Hematopoietic multipotent progenitor cell treated with erythropoietin and hydrocortisone succinate and interleukin-3 and kit ligand, for 6 days (in vitro differentiated cells): ENCODE measurements around the gene TBC1D22A.
"Not testable (repeated sequence)": the region's sequence is repeated elsewhere in the genome, so short reads cannot be mapped to it uniquely, and the experiment has no call there.

Experiments
- DNase-seq: peaks from one replicate; pipeline ENCODE4 v3.0.0-alpha.2; 2015

Gene TBC1D22A

DNA sequence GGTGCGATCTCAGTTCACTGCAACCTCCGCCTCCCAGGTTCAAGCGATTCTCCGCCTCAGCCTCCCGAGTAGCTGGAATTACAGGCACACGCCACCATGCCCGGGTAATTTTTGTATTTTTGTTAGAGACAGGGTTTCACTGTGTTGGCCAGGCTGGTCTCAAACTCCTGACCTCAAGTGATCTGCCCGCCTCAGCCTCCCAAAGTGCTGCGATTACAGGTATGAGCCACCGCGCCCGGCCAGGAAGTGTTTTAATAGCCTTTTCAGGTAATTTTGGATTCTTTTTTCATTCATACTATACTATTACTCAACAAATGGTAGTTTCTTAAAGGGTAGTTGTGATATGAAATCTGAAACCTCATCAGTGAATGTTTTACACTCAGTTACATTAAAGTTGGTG lies 216.2 kb downstream of the TBC1D22A start:
- DNase-seq: not testable (repeated sequence)

DNA sequence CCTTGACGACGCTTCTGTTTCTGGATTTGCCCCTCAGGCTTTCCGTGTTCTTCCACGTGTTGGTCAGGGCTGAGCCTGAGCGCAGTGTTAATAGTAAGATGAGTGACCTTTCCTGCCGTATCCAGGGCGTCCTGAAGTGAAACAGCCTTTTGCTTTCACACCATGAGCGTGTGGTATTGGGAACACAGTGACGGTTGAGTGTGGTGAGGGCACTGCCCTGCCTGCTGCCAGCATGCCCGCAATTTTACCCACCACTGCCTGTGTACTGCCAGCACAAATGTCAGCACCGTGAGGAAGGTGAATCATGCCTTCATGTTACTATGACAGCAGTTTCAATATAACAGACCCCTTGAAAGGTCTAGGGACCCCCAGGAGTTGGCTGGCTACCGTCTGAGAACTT lies 217.1 kb downstream of the TBC1D22A start:
- DNase-seq: no peak

DNA sequence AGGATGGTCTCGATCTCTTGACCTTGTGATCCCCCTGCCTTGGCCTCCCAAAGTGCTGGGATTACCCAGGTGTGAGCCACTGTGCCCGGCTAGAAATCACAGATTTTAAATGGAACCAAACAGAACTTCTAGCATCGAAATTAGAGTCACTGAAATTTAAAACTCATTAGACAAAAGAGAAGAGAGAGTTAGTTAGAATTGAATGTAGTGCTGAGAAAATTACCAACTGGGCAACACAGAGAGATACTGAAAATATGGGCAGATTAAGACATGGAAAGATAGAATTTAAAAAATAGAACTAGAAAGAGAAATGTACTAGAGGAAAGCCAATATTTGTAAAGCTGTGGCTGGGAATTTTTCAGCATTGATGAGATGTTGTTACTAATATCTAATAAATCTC lies 217.9 kb downstream of the TBC1D22A start:
- no peak for DNase-seq

DNA sequence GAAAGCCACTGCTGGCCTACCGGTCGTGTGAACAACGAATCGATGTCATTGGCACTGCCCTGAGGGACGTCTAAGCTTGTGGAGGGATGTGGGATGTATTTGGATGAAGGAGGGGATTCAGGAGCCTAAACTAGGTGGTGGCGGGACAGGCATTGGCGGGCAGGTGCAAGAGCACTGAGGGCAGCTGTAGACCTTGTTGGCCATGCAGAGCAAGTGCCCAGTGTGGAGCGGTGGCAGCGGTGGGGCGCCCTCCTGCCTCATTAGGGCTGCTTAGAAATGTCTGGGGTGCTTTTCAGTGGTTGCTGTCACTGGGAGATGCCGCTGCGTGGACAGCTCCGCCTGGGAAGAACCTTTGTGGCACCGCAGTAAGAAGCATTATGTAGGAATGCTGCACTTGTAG lies 220.2 kb downstream of the TBC1D22A start:
- DNase-seq: no peak

DNA sequence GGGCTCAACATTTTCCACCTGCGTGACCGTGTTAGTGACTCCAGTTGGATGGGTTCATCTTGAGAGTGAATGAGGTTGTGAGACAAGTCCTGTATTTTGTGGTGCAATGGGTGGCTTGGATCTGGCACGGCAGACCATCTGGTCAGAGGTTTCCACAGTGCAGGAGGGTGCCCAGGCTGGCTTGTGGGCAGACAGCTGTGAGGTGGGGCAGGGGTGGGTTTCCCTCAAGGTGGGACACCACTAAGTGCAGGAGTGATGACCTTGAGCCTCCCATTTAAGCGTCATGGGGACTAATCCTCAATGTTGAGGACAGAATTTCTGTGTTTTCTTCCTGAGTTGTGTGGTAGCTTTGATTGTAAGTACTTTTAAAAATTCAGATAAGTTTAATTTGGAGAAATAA lies 220.6 kb downstream of the TBC1D22A start:
- no peak for DNase-seq

DNA sequence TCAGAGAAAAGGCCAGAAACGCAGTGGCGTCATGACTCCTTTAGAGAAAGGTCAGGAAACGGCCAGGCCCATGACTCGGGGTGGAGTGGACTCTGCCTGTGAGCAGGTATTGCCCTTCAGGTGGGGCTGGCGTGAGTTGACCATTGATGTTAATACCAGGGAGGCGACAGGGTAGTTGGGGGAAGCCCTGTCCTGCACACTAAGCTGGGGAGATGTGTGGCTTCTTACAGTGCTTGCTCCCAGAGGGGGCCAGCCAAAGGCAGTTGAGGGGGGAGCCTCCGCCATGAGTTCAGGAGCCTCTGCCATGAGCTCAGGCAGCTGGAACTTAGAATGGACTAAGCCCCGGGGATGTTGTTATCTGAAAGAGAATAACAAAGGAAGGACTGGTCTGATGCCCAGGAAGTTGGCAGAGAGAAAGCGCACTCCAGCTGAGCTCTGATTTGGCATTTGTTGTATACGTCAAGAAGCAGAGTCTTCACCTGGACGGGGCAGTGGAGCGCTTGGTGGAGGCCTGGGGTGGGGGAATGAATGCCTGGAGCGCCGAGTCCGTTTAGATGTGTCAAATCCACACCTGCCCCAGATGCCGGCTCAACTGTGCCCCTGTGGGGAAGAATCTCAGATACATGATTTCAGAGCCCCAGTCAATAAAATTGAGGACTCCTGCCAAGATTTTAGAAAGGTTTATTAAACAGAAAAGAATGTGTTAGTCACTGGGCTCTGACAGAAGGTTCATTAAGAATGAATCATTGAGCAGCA lies 222.5 kb downstream of the TBC1D22A start:
- DNase-seq: no peak

DNA sequence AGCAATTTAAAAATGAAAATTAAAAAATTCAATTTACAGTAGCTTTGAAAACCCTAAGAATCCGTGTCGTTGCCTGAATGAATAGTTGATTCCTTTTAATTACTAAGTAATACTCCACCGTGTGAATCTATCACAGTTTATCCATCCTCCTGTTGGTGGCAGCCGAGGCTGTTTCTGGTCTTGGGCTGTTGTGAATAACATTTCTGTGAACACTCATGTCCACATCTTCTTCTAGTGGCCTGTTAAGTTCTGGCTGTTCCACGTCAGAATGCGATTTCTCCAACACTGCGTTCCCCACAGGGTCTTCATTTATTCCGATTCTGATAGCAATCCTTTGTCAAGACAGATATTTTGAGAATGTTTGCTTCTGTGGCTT lies 223.0 kb downstream of the TBC1D22A start:
- DNase-seq: no peak

DNA sequence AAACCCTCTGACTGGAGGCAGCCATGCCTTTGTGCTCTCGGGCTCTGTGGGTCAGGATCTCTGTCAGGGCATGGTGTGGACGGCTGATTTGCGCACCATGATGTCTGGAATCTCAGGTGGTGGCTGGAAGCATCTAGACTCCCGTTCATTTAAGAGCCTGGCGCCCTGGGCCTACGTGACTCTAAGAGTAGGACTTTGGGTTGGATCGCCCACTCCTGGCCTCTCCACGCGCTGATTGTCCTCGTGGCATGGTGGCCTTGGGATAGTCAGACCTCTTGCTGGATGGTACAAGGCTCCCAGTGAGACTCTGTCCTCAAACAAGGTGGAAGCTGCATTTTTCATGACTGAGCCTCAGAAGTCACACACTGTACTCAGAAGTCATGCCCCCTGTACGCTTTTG lies 224.3 kb downstream of the TBC1D22A start:
- DNase-seq: no peak

DNA sequence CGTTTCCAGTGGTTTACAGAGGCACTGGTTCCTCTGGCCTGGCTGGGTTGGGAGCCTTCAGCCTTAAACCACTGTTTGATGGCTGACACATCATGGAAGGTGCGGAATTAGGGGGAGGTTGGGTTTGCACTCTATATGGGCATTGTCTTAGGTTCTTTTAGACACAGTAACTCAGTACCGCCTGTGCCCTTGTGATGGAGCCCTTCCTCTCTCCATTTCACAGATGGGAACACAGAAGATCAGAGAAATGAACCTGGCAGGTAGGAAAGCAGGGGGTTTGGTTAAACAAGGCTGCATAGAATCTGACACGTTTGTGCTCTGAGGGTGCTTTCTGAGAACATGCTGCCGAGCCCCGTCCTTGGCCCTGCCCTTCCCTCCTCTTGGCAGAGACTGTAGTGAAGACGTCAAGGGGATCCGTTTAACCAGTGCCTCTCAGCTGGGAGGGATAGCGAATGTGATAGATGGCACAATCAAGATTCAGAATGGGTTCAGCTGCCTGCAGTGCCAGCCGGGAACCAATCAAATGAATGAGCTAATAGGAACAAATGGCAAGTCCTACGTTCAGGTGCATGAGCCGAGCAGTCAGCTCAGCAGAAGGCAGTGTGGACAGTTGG lies 228.6 kb downstream of the TBC1D22A start:
- no peak for DNase-seq

DNA sequence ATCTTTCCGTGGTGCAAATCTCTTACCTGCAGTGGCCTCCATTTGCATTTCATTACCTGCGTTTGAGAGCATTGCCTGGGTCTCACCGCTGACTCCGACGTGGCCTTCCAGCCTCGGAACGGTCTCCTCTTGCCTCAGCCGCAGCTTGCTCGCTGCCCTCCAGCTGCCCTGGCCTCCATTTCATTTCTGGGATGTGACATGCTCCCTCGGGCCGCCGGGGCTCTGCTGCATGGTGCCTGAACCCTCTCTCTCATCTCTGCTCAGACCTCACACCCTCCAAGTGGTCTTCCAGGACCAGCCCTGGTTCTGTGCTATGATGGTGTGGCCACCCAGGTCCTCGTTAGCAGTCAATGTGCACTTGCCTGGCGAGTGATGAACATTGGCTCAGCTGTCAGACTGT lies 229.2 kb downstream of the TBC1D22A start:
- no peak for DNase-seq

DNA sequence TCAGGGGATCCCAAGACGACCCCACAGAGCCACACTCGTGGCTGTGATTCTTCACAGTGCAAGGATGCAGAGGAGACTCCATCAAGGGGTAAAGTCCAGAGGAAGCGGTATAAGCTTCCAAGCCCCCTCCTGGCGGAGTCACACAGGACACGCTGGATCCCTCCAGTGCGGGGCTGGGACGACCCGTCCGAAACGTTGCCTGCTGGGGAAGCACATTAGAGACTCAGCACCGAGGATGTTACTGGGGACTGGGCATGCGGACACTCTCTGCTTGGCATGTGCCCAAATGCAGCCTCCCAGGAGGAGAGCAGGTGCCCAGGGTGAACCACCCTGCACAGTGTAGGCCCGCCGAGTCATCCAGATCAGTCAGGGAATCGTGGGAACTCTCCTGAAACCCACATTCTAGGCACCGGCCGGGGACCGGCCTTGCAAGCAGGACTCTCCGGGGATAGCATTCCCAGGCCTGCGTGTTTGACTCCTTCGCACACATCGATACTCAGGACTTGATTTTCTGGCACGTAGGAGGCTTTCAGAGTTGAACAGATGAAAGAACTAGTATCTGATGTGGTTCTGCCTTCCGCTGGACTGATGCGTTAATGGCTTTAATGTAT lies 229.8 kb downstream of the TBC1D22A start:
- DNase-seq: no peak

DNA sequence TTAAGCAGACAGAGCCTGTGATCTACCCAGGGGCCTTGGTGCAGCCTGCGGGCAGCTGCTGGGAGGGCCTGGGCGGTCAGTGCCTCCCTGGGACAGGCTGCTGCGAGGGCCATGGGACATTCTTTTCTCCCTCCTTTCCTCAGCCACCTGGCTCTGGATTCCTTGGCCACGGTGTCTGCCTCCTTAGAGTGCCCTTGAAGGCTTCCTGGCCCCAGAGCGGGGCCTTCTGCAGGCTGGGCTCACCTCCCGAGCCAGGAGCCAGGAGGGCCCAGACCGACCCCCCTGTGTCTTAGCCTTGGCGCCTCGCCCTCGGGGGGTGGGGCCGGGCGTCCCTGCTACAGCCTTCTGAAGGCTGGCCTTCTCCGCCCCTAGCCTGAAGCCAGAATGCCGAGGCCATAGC lies 231.2 kb downstream of the TBC1D22A start:
- DNase-seq: no peak

DNA sequence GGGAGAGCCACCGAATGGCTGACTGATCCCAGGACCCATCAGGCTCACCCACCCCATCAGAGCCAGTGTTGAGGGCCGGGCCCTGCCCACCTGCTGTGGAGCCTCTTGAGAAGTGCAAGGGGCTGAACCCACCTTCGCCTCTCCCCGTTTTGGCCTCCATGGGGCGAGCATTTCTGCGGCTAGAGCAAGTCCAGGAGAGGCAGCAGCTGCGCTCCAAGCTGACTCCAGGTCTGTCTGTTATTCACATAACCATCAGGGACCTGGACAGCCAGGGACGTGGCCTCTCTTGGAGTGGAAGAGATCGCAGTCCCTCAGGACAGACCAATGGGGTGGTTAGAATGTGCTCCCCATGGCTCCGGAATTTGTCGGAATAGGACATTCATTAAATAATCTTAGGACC lies 231.8 kb downstream of the TBC1D22A start:
- no peak for DNase-seq

DNA sequence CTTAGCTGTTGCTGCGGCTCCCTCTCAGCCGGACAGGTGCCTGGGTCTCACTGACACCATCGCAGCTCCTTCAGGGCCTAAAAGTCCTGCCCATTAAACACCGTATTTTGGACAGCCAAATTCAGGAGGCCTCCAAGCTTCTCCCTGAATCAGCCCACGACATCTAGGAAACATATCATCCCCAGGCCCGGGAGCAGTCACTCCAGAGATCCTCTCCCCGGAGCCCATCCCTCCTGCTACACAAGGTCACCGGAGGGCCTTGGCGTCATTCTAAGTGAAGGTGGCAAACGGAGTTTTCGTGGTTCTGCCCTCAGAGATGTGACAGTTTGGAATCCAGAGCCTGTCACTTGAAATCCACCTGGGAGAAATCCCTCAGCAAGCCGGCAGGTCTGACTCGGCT lies 232.5 kb downstream of the TBC1D22A start:
- no peak for DNase-seq

DNA sequence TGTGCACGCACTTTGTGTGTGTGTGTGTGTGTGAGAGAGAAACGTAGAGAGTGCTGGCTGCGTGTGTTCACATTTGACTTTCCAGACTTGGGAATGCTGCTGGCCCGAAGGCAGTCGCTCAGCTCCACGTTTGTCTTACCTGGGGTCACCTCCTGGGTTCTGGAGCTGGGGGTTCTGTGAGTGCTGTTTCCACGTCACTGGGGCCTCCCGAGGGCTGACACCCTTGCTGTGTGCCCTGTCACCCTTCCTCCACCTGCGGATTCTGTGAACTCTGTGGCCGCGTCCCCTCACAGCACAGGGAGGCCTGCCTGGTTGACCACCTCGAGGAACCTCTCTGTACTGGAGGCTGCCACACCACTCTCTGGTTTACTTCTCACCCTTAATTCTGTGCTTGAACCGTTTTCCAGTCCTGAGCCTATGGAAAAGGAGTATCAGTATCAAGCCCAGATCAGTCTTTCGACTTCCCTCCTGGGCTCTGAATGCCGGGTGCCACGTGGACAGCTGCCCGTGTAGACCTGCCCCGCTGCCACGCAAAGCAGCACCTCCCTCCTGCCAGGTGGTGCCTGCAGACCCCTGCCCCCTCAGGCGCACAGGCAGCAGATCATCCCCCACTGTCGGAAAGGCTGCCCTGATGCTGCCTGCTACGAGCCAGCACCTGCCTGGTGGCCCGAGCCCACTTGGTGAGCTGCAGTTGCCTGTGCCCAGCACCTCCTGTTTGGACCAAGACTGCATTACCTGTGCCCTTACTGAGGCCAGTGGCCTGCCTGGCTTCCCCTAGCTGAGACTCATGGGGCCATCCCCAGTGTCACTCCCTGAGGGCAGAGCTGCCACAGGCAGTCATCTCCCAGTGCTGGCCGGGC lies 233.3 kb downstream of the TBC1D22A start:
- DNase-seq: no peak

DNA sequence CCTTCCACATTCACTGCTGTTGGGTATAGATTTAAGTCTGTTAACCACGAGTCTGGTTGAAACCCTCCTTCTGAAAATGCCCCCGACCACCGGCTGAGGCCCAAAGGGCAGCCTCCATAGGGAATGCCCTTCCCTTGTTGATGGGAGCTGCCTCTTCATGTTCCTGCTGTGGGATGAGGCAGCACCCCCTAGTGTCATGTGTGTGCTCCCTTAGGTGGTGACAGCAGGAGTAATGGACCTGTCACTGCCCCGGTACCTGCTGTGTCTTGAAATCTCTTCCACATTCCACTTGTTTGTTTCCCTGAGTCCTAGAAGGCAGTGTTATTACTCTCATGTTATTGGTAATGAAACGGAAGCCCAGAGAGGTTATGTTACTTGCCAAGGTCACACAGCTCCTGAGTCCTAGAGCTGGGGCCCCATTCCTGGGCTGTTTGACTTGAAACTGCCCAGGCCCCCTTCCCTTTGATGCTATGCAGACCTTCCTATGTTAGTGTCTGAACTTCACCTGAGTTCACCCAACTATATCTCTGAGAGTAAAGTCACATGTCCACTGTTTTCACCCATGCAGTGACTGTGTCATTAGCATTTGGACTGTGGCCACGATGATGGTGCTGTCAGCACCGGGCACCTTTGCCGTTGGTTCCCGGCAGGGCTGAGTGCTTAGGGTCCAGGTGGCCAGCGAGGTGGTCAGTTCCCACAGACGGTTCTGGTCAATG lies 234.3 kb downstream of the TBC1D22A start:
- no peak for DNase-seq

DNA sequence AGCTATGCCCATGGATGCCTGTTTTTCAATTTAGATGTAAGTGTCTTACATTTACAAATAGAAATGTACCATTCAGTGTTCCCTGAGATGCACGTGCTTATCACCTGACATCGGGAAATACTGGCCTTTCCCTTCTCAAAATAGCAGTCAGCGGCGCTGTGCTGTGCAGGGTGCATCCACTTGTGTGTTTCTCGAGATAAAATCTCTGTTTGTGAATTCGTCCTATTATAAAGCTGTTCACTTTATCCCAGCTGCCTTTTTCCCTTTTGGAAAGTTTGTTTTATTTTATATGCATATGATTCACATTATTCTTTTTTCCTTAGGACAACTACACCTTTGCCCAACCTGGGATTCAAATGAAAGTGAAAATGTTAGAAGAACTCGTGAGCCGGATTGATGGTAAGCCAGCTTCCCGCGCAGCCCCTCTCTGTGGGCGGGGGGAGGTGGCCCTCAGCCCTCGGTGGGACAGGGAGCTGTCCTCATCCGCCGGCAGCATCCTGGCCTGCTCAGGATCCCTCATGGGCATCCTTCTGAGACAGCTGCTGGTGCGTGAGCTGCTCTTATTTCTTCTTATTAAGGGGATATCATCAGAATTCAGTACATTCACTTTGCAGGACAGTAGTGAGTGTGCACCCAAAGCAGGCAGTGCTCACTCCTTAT lies 235.0 kb downstream of the TBC1D22A start:
- no peak for DNase-seq

DNA sequence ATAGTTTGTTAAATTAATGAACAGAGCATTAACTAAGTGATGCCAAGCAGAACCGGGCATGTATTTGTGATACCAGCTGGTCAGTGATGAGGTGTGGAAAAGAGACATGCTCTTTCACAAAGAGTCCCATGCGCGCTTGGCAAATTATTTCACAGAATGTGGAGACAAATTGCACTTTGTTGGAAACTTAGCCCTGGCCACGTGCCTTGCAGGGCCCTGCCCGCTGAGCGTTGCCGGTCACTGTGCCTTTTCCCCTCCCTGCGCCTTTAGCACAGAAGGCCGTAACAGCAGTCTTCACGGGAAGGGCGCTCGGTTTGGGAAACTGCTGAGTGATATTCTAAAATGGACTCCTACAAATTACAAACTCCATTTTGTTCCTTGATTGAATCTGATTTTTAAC lies 235.9 kb downstream of the TBC1D22A start:
- no peak for DNase-seq

DNA sequence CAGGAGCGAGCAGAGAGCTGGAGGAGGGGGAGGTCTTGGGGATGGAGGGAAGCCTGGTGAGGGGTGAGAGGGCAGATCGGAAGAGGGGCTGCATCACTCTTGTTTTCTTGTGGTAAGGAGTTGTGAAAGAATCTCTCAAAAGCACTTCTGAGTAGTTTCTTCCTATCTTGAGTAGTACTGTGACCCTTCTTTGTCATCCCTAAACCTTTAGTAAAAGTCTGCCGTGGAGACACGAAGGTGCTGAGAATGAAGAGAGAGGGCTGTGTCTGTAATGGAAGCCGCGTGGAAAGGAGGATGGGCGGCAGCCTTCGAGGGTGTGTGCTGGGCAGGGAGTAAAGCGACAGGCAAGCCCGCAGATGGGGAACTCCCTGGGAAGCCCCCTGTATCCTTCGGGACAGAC lies 237.8 kb downstream of the TBC1D22A start:
- no peak for DNase-seq

DNA sequence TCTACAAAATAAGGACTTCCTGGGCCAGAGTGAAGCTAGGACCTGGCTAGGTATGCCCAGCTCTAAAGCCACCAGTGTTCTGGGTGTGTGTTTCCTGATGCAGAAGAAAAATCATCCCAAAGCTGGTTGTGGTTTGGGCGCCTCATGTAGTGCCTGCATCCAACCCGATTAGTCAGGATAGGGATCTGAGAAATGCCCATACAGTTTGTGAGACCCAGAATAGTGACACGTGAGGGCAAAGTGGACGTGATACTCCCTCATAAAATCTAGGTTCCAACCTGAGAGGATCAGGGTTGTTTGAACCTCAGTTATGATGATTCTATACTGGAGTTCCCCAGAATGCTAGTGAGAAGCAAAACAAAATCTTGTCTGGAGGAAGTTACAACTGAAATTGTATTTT lies 238.4 kb downstream of the TBC1D22A start:
- peak; percentile 12 for DNase-seq

DNA sequence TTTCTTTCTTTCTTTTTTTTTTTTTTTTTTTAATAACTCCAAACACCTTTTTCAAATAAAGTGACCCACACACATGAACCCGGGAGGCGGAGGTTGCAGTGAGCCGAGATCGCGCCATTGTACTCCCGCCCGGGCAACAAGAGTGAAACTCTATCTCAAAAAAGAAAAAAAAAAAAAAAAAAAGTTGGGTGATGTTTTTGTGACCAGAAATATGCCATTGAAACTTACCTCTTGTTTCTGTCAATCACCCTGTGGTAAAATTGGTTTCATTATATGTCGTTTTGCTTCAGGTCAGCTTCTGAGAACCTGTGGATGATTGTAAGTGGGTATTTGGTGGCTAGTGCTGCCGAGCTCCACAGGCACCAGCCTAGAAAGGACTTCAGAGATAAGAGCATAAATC lies 238.8 kb downstream of the TBC1D22A start:
- no peak for DNase-seq

DNA sequence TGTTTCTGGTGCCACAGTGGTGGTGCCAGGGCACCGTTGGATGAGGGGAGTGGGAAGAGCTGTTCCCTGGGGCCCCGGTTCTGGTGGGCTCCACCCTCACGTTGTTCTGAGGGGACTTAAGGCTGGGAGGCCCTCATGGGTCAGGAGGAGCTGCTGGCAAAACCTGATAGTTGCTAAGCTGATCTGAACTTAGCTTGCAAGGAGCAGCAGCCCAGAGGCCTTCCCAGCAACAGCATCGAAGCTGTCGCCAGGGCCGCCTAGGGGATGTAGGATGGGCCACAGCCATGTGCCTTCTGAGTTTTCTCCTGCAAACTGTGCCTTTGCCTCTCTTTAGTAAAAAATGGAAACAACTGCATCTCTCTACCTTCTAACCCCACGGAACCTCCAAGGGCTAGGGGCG lies 240.2 kb downstream of the TBC1D22A start:
- DNase-seq: no peak
